ENCODE data around the gene EGFR.

DNA sequence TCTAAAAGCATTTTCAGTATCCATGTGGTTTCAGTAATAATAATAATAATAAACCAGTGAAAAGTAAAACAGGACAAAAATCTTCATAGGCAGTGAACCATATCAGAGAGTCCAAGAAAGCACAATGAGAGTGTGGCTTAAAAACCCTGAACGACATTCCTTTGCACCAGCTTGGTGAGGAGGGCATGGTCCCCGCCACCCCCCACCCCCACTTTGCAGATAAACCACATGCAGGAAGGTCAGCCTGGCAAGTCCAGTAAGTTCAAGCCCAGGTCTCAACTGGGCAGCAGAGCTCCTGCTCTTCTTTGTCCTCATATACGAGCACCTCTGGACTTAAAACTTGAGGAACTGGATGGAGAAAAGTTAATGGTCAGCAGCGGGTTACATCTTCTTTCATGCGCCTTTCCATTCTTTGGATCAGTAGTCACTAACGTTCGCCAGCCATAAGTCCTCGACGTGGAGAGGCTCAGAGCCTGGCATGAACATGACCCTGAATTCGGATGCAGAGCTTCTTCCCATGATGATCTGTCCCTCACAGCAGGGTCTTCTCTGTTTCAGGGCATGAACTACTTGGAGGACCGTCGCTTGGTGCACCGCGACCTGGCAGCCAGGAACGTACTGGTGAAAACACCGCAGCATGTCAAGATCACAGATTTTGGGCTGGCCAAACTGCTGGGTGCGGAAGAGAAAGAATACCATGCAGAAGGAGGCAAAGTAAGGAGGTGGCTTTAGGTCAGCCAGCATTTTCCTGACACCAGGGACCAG, 172.5 kb downstream of the EGFR start:
- TF ChIP-seq, protein P1, sequence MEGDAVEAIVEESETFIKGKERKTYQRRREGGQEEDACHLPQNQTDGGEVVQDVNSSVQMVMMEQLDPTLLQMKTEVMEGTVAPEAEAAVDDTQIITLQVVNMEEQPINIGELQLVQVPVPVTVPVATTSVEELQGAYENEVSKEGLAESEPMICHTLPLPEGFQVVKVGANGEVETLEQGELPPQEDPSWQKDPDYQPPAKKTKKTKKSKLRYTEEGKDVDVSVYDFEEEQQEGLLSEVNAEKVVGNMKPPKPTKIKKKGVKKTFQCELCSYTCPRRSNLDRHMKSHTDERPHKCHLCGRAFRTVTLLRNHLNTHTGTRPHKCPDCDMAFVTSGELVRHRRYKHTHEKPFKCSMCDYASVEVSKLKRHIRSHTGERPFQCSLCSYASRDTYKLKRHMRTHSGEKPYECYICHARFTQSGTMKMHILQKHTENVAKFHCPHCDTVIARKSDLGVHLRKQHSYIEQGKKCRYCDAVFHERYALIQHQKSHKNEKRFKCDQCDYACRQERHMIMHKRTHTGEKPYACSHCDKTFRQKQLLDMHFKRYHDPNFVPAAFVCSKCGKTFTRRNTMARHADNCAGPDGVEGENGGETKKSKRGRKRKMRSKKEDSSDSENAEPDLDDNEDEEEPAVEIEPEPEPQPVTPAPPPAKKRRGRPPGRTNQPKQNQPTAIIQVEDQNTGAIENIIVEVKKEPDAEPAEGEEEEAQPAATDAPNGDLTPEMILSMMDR (conservative IDR thresholded peaks at IDR 0.05), result no peak
- TF ChIP-seq ZFX (IDR thresholded peaks at IDR 0.05), result no peak

All from C4-2B (cell line).